Measurements from ENCODE around the gene CAPG. TPM values are rescaled to one million over a fixed set of nuclear protein-coding genes. Genes with fewer than 3 reads are reported as not detected.

Gene CAPG, protein sequence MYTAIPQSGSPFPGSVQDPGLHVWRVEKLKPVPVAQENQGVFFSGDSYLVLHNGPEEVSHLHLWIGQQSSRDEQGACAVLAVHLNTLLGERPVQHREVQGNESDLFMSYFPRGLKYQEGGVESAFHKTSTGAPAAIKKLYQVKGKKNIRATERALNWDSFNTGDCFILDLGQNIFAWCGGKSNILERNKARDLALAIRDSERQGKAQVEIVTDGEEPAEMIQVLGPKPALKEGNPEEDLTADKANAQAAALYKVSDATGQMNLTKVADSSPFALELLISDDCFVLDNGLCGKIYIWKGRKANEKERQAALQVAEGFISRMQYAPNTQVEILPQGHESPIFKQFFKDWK
- total RNA-seq: 10 to 100 TPM; 58.4 to 83.6 TPM

GRCh38 chr2:85409845-85410583 lies at the start of gene CAPG:
TSS of gene CAPG (minus strand) at chr2:85410366. CDS start at chr2:85402145, 8,221 bp downstream.
- Mint-ChIP-seq H3K4me1 (ENCODE audit: low read depth) (peaks cover 84% of the 10 kb centered on the region), H3K27me3 (ENCODE audit: low read depth) (no peaks in the 10 kb centered on the region), H3K4me3 (peak within 1 kb of the TSS; percentile 63 to 84), H3K36me3 (ENCODE audit: insufficient read depth in 2 of 2) (peaks cover 1 to 6% of the 10 kb centered on the region in 2 donors), H3K27ac (peak within 1 kb of the TSS; percentile 32), H3K9me3 (no peaks in the 10 kb centered on the region)
- peak; percentile 4 to 14 for ATAC-seq (replicated peaks in 1 of 2)
- DNase-seq: peak; percentile 43 to 50

GRCh38 chr2:85459771-85460170 lies 49.6 kb upstream of the CAPG start:
- Mint-ChIP-seq H3K27me3 (ENCODE audit: low read depth) (no peaks in the 10 kb centered on the region), H3K36me3 (ENCODE audit: insufficient read depth in 2 of 2) (no peaks in the 10 kb centered on the region), H3K27ac (no peak overlapping the region), H3K9me3 (no peaks in the 10 kb centered on the region), H3K4me1 (ENCODE audit: low read depth) (no peaks in the 10 kb centered on the region), H3K4me3 (no peak overlapping the region)
- DNase-seq (no peak), ATAC-seq (replicated peaks in 1 of 2) (no peak)

DNA sequence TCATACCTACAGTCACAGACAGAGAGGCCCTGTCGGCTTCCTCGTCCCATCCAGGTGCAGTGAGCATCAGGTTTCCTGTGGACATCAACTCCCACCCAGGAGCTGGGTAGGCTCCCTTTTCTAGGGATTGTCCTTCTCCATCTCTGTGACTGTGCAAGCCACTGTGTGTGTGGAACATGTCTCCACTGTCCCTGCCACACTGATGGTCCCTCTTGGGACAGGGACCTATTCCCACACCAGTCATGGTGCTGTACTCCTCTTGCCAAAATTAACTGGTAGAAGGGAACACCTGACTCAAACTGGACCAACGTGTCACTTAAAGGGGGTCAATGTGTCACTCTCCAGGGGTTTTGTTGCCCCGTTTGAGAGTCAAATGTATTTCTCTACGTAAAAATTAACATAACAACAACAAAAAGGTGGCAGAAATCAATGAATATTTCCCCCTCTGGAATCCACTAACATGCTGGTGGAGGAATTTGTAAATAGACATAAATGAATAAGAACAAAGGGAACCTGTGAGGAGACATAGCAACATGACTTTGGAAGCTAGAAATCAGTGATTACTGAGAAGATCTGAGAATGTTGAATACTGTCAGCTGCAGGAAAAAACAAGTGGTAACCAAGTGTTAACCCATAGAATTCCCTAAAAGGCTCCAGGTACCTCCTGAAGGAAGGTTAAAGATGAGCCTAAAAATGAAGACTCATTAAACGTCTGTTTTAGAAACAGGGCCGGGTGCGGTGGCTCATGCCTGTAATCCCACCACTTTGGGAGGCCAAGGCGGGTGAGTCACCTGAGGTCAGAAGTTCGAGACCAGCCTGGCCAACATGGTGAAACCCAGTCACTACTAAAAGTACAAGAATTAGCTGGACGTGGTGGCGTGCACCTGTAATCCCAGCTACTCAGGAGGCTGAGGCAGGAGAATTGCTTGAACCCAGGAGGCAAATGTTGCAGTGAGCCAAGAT lies 48.7 kb upstream of the CAPG start:
- Mint-ChIP-seq H3K4me3 (no peak overlapping the region), H3K36me3 (ENCODE audit: insufficient read depth in 2 of 2) (no peaks in the 10 kb centered on the region), H3K9me3 (no peaks in the 10 kb centered on the region), H3K4me1 (ENCODE audit: low read depth) (no peaks in the 10 kb centered on the region), H3K27ac (no peak overlapping the region), H3K27me3 (ENCODE audit: low read depth) (no peaks in the 10 kb centered on the region)
- DNase-seq (no peak), ATAC-seq (replicated peaks in 1 of 2) (no peak)

DNA sequence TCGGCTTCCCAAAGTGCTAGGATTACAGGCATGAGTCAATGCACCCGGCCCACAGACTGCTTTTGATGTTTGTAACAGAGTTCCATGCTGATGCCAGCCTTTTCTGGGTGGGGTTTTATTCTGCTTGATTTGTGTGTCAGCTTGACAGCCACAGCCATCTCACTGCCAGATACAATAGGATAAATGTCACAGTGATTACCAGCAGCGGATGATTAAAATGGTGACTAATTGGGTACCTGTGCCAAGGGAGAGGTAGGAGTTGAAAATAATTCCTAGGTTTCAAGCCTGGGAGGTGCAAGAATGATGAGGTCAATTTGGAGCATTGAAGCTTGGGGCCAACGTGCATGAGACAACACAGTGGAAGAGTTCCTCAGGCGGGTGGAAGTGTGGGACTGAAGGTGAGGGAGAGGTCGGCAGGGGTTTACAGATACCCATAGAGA lies 47.7 kb upstream of the CAPG start:
- Mint-ChIP-seq H3K9me3 (no peaks in the 10 kb centered on the region), H3K27ac (no peak overlapping the region), H3K4me3 (no peak overlapping the region), H3K27me3 (ENCODE audit: low read depth) (no peaks in the 10 kb centered on the region), H3K36me3 (ENCODE audit: insufficient read depth in 2 of 2) (no peaks in the 10 kb centered on the region), H3K4me1 (ENCODE audit: low read depth) (no peaks in the 10 kb centered on the region)
- ATAC-seq (replicated peaks in 1 of 2) (no peak), DNase-seq (no peak)

GRCh38 chr2:85457043-85457442 lies 46.9 kb upstream of the CAPG start:
- Mint-ChIP-seq H3K9me3 (no peaks in the 10 kb centered on the region), H3K4me3 (no peak overlapping the region), H3K36me3 (ENCODE audit: insufficient read depth in 2 of 2) (no peaks in the 10 kb centered on the region), H3K27me3 (ENCODE audit: low read depth) (no peaks in the 10 kb centered on the region), H3K4me1 (ENCODE audit: low read depth) (no peaks in the 10 kb centered on the region), H3K27ac (no peak overlapping the region)
- DNase-seq: no peak
- no peak for ATAC-seq (replicated peaks in 1 of 2)

- no peak for DNase-seq
- Mint-ChIP-seq H3K9me3 (no peaks in the 10 kb centered on the region), H3K36me3 (ENCODE audit: insufficient read depth in 2 of 2) (no peaks in the 10 kb centered on the region), H3K4me3 (no peak overlapping the region), H3K4me1 (ENCODE audit: low read depth) (no peaks in the 10 kb centered on the region), H3K27me3 (ENCODE audit: low read depth) (no peaks in the 10 kb centered on the region), H3K27ac (no peak overlapping the region)
- no peak for ATAC-seq (replicated peaks in 1 of 2)
These were observed 45.5 kb upstream of the CAPG start for GRCh38 chr2:85455552-85456090.

DNA sequence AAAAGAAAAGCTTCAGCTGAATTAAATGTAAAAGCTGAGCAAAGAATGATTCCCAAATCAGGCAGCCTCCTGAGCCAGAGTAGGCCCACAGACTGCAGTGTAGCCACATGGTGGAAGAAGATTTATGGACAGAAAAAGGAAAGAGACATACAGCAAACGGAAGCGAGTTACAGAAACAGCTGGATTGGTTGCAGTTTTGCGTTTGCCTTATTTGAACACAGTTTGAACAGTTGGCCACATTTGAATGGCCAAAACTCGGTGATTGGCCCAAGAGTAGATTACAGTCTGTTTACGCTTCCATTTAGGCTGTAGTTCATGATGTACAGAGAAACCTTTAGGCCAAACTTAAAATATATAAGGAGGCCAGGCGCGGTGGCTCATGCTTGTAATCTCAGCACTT lies 43.4 kb upstream of the CAPG start:
- no peaks in the 10 kb centered on the region for H3K9me3 Mint-ChIP-seq

DNA sequence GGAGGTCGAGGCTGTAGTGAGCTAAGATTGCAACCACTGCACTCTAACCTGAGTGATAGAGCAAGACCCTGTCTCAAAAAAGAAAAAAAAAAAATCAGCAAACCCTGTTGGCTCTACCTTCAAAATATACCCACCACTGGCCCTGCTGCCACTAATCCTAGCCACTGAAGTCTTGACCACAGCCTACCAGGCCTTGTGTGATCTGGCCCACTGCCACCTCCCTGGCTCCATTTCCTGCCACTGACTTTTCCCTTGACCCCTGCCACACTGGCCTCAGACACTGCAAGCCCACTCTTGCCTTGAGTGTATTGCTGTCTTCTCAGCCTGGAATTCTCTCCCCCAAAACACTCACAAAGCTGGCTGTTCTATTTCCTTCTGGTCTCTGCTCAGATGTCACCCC lies 42.1 kb upstream of the CAPG start:
- ATAC-seq (replicated peaks in 1 of 2) (no peak), DNase-seq (no peak)
- H3K27me3 Mint-ChIP-seq (ENCODE audit: low read depth): no peaks in the 10 kb centered on the region
- no peak overlapping the region for H3K27ac Mint-ChIP-seq
- no peaks in the 10 kb centered on the region for H3K9me3 Mint-ChIP-seq
- H3K4me1 Mint-ChIP-seq (ENCODE audit: low read depth): no peaks in the 10 kb centered on the region
- no peaks in the 10 kb centered on the region for H3K36me3 Mint-ChIP-seq (ENCODE audit: insufficient read depth in 2 of 2)
- no peak overlapping the region for H3K4me3 Mint-ChIP-seq

More for the DNA sequence above, 43.4 kb upstream of the CAPG start:
- no peaks in the 10 kb centered on the region for H3K4me1 Mint-ChIP-seq (ENCODE audit: low read depth)
- no peak overlapping the region for H3K4me3 Mint-ChIP-seq
- ATAC-seq (replicated peaks in 1 of 2): no peak
- no peaks in the 10 kb centered on the region for H3K27me3 Mint-ChIP-seq (ENCODE audit: low read depth)
- no peak for DNase-seq
- H3K27ac Mint-ChIP-seq: no peak overlapping the region
- H3K36me3 Mint-ChIP-seq (ENCODE audit: insufficient read depth in 2 of 2): no peaks in the 10 kb centered on the region

DNA sequence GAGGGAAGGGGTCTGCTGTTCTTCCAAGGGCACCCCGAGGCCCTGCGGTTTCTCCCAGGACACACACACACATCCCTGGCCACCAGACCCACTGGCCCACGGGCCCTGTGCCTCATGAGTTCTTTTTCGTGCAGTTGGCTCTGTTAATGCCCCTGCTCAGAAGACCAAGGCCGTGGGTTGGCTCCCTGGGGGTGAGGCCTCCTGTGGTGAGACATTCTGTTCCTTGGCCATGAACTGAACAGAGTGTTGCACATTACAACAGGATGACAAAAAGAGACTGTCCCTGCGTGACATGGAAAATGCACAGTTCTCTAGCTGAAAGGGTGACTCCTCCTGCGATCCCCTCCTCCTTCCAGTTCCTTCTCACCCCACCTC lies 39.0 kb upstream of the CAPG start:
- Mint-ChIP-seq H3K27ac (no peak overlapping the region), H3K9me3 (no peaks in the 10 kb centered on the region), H3K4me1 (ENCODE audit: low read depth) (no peaks in the 10 kb centered on the region), H3K27me3 (ENCODE audit: low read depth) (no peaks in the 10 kb centered on the region), H3K4me3 (no peak overlapping the region), H3K36me3 (ENCODE audit: insufficient read depth in 2 of 2) (no peaks in the 10 kb centered on the region)
- DNase-seq (no peak), ATAC-seq (replicated peaks in 1 of 2) (no peak)

GRCh38 chr2:85448461-85449213 lies 38.5 kb upstream of the CAPG start:
- Mint-ChIP-seq H3K36me3 (ENCODE audit: insufficient read depth in 2 of 2) (no peaks in the 10 kb centered on the region), H3K27ac (no peak overlapping the region), H3K27me3 (ENCODE audit: low read depth) (no peaks in the 10 kb centered on the region), H3K4me1 (ENCODE audit: low read depth) (no peaks in the 10 kb centered on the region), H3K4me3 (no peak overlapping the region), H3K9me3 (no peaks in the 10 kb centered on the region)
- DNase-seq (no peak), ATAC-seq (replicated peaks in 1 of 2) (no peak)

DNA sequence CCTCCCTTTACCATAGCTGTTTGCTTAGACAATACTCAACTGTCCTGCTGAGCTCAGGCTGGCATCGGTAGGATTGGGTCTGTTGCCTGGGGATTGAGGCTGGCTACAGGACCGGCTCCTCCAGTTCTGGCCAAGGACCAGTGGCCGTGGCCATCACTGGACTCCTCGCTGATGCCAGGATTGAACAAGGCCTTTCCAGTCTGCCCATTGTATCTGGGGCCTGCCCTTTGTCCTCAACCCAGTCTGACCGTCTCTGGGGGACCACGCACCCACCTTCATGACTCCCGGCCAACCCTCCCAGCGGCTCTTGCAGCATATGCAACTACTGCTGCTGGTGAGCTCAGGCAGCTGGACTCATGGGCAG lies 37.0 kb upstream of the CAPG start:
- Mint-ChIP-seq H3K9me3 (no peaks in the 10 kb centered on the region), H3K27me3 (ENCODE audit: low read depth) (no peaks in the 10 kb centered on the region), H3K27ac (no peak overlapping the region), H3K4me3 (no peak overlapping the region), H3K4me1 (ENCODE audit: low read depth) (no peaks in the 10 kb centered on the region), H3K36me3 (ENCODE audit: insufficient read depth in 2 of 2) (no peaks in the 10 kb centered on the region)
- ATAC-seq (replicated peaks in 1 of 2): no peak
- no peak for DNase-seq
